HepG2 (cell line): Measurements from ENCODE around the gene C2orf78. TPM values are rescaled to one million over a fixed set of nuclear protein-coding genes. Genes with fewer than 3 reads are reported as not detected.

Source experiments
- DMTF1 ChIP-seq: sonication (generic); formaldehyde crosslinking; IDR thresholded peaks from 2 replicates; pipeline ENCODE4 v1.4.0; 2020; ENCODE audit warnings: mild to moderate bottlenecking, missing genetic modification reagents
- GRHL1 ChIP-seq: sonication (generic); formaldehyde crosslinking; conservative IDR thresholded peaks from 2 replicates; pipeline ENCODE4 v1.8.0; 2022; ENCODE audit warnings: missing genetic modification reagents
- MXI1 ChIP-seq: IDR thresholded peaks from 3 replicates; pipeline ENCODE4 v1.6.1; 2012; ENCODE audit warnings: low read depth, low read length, inconsistent platforms, borderline replicate concordance
- REPIN1 ChIP-seq: sonication (generic); formaldehyde crosslinking; IDR thresholded peaks from 2 replicates; pipeline ENCODE4 v1.8.0; 2022; ENCODE audit warnings: missing genetic modification reagents, low read depth, mild to moderate bottlenecking, borderline replicate concordance
- REST ChIP-seq, 2 experiments: IDR thresholded peaks; 2 replicates each; pipeline ENCODE4 v1.6.1; 2011 to 2012; ENCODE audit warnings: low read length in 2 of 2, borderline replicate concordance in 1 of 2, low read depth in 1 of 2, mild to moderate bottlenecking in 1 of 2, moderate library complexity in 1 of 2
- SOX5 ChIP-seq: IDR thresholded peaks from 2 replicates; pipeline ENCODE4 v1.6.1; 2016; ENCODE audit warnings: borderline replicate concordance
- ZNF24 ChIP-seq: fragments of 450-650 bp; IDR thresholded peaks from 2 replicates; pipeline ENCODE4 v1.6.1; 2017; ENCODE audit warnings: antibody characterized with exemption, mild to moderate bottlenecking
- ZNF281 ChIP-seq: sonication (generic); formaldehyde crosslinking; IDR thresholded peaks from 2 replicates; pipeline ENCODE4 v1.4.0; 2020; ENCODE audit warnings: missing genetic modification reagents, borderline replicate concordance
- ZNF609 ChIP-seq: sonication (generic); formaldehyde crosslinking; IDR thresholded peaks from 2 replicates; pipeline ENCODE4 v1.4.0; 2020; ENCODE audit warnings: mild to moderate bottlenecking, missing genetic modification reagents, borderline replicate concordance
- ZNF629 ChIP-seq: sonication (generic); formaldehyde crosslinking; conservative IDR thresholded peaks from 2 replicates; pipeline ENCODE4 v1.5.0; 2020; ENCODE audit warnings: missing genetic modification reagents
- polyA plus RNA-seq, 8 experiments: library from polyadenylated mRNA; depleted of rRNA in 3 of 8; stranded (reverse) in 7 of 8; unstranded in 1 of 8; fragments of >200 nt; fragmentation: Illumina TruSeq in 4 of 8; extraction: Trizol in 4 of 8; gene quantifications; 2 replicates each; pipeline versions ENCODE4 v1.2.1 to v1.2.3, GENCODE V29; 2011 to 2016; ENCODE audit warnings: low read depth in 4 of 8, missing spikeins in 1 of 8, mixed read lengths in 1 of 8; ENCODE audit not compliant: insufficient read depth in 1 of 8
- total RNA-seq, 5 experiments: library from RNA; depleted of rRNA; stranded (reverse); fragments of >200 nt; fragmentation: Illumina TruSeq; extraction: Trizol; gene quantifications; 2 replicates each; pipeline ENCODE4 v1.2.3, GENCODE V29; 2016; ENCODE audit warnings: low read depth in 1 of 5

Gene C2orf78
- total and polyA plus RNA-seq, 2 of the 13 experiments (the other 11 are each of a cell fraction or from before 2014, with no cell fraction given), result not detected

GRCh38 chr2:73841912-73842738, 58.1 kb downstream of the C2orf78 start (continued):
- TF ChIP-seq REST (IDR thresholded peaks at IDR 0.05; ENCODE audit: borderline replicate concordance in 1 of 2, low read depth in 1 of 2, low read length in 2 of 2) (no peak), ZNF629 (CRISPR knock-in tag) (no peak), MXI1 (peak; percentile 45; the same call in 1 of the 3 replicates), ZNF24 (no peak), SOX5 (0 out of 2 replicates have a peak, but pooled peaks have one; percentile 5), ZNF609 (CRISPR knock-in tag) (no peak), REPIN1 (CRISPR knock-in tag) (no peak), DMTF1 (CRISPR knock-in tag) (no peak), ZNF281 (CRISPR knock-in tag) (no peak), GRHL1 (CRISPR knock-in tag) (no peak)
